PC-9 (cell line): ENCODE results near the gene CEP170B. TPM values are rescaled to one million over a fixed set of nuclear protein-coding genes. Genes with fewer than 3 reads are reported as not detected.

Source experiments
- BruUV-seq: library from RNA; stranded (reverse); fragments of 400-500 nt; replicated peaks from 2 replicates; lab custom pipeline; 2021; lab: Mats Ljungman, UMichigan
- CTCF ChIA-PET: fragments of 300-600 bp; sonication (Branson Sonifier 250); formaldehyde crosslinking; loops from one replicate; lab custom pipeline; 2022; ENCODE audit warnings: antibody characterized with exemption; lab: Charles Lee
- POLR2A ChIA-PET: fragments of 300-600 bp; sonication (Branson Sonifier 250); formaldehyde crosslinking; loops from one replicate; lab custom pipeline; 2022; ENCODE audit warnings: antibody characterized with exemption; ENCODE audit not compliant: unreplicated experiment; lab: Charles Lee
- DNase-seq, 2 experiments: peaks; one replicate each; pipeline versions ENCODE4 v3.0.0 to v3.0.0-alpha.2; 2015 to 2022; ENCODE audit warnings: mixed read lengths in 1 of 2
- H2AFZ ChIP-seq: fragments of 200-600 bp; sonication (generic); 2 replicates; pipeline ENCODE4 v1.8.1; 2017; ENCODE audit warnings: antibody characterized with exemption
- H3F3A ChIP-seq: fragments of 200-600 bp; sonication (generic); 2 replicates; pipeline ENCODE4 v1.8.1; 2017; ENCODE audit warnings: antibody characterized with exemption, mild to moderate bottlenecking, low read depth; ENCODE audit not compliant: insufficient read depth
- H3K27ac ChIP-seq: fragments of 200-600 bp; sonication (generic); 2 replicates; pipeline ENCODE4 v1.6.1; 2016; ENCODE audit warnings: mixed run types
- H3K27me3 ChIP-seq: fragments of 200-600 bp; sonication (generic); 2 replicates; pipeline ENCODE4 v1.6.1; 2016; ENCODE audit warnings: low read depth, mixed run types; ENCODE audit not compliant: insufficient read depth
- H3K36me3 ChIP-seq: fragments of 200-600 bp; sonication (generic); 2 replicates; pipeline ENCODE4 v1.6.1; 2016; ENCODE audit warnings: low read depth, mixed run types
- H3K4me1 ChIP-seq: fragments of 200-600 bp; sonication (generic); replicated peaks from 2 replicates; pipeline ENCODE4 v1.6.1; 2016; ENCODE audit warnings: mixed run types; ENCODE audit not compliant: insufficient read depth
- H3K4me2 ChIP-seq: fragments of 200-600 bp; sonication (generic); 2 replicates; pipeline ENCODE4 v1.6.1; 2017; ENCODE audit warnings: mixed run types
- H3K4me3 ChIP-seq: fragments of 200-600 bp; sonication (generic); 2 replicates; pipeline ENCODE4 v1.6.1; 2016; ENCODE audit warnings: mixed run types
- H3K79me2 ChIP-seq: fragments of 200-600 bp; sonication (generic); 2 replicates; pipeline ENCODE4 v1.6.1; 2017; ENCODE audit warnings: low read depth, mixed run types
- H3K9me2 ChIP-seq: fragments of 200-600 bp; sonication (generic); 2 replicates; pipeline ENCODE4 v1.8.1; 2017; ENCODE audit warnings: mild to moderate bottlenecking; ENCODE audit not compliant: insufficient read depth
- H3K9me3 ChIP-seq: fragments of 200-600 bp; sonication (generic); 2 replicates; pipeline ENCODE4 v1.8.1; 2016; ENCODE audit warnings: low read depth; ENCODE audit not compliant: insufficient read depth
- H4K20me1 ChIP-seq: fragments of 200-600 bp; sonication (generic); 2 replicates; pipeline ENCODE4 v1.8.1; 2017; ENCODE audit not compliant: insufficient read depth
- EZH2 ChIP-seq: fragments of 200-600 bp; sonication (generic); IDR thresholded peaks from 2 replicates; pipeline ENCODE4 v1.8.0; 2017; ENCODE audit warnings: antibody characterized with exemption, low read depth
- intact Hi-C: fragments of 100-400 bp; cut with micrococcal nuclease; formaldehyde crosslinking; loops from one replicate; pipeline ENCODE4 v1.10.0; 2022; ENCODE audit not compliant: unreplicated experiment
- total RNA-seq: library from RNA; stranded (reverse); gene quantifications from 2 replicates; pipeline ENCODE4 v1.2.3, GENCODE V29; 2021
- TF ChIP-seq, protein P1 (sequence below): fragments of 200-600 bp; sonication (generic); conservative IDR thresholded peaks from 2 replicates; pipeline ENCODE4 v1.6.1; 2017; ENCODE audit warnings: mixed run types, antibody characterized with exemption, mild to moderate bottlenecking, moderate library complexity

CEP170B gene
- total RNA-seq, 1 experiment from 2014 or later = 25.7 TPM

DNA sequence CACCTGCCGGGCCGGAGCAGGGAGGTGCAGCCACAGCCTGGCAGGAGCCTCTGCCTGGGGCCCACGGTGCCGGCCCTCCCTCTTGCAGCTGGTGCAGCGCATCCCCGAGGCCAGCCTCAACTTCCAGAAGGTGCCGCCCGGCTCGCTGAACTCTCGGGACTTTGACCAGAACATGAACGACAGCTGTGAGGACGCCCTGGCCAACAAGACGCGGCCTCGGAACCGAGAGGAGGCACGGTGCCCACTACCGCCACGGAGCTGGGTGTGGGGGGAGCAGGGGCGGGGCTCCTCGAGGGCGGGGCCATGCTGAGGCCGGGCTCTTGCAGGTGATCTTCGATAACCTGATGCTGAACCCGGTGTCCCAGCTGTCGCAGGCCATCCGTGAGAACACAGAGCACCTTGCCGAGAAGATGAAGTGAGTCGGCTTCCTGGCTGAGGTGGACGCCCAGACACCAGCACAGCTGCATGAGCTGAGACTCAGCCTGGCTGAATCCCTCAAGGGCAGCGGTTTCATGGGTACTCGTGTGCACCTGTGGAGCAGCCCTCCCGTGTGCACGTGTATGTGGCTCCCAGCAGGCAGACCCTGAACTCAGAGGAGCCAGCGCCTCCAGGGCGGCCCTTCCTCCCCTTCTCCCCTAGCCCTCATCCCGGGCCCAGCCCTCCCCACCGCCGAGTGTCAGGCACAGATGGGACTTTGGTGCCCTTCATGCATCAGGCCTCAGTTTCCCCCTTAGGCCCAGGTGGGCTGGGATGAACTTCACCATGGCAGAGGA lies 28.6 kb downstream of the CEP170B start:
- H2AFZ ChIP-seq = no peak overlapping the region
- no peaks in the 10 kb centered on the region for H3K36me3 ChIP-seq
- no peaks in the 10 kb centered on the region for H3K79me2 ChIP-seq
- H3K27me3 ChIP-seq = no peaks in the 10 kb centered on the region
- H3F3A ChIP-seq = 0 out of 2 replicates have a peak, but pooled peaks cover 3% of the 10 kb centered on the region
- H3K9me3 ChIP-seq = no peaks in the 10 kb centered on the region
- H3K4me1 ChIP-seq = no peaks in the 10 kb centered on the region
- DNase-seq = no peak
- peaks cover 2% of the 10 kb centered on the region; the same call in 1 of the 2 replicates for H4K20me1 ChIP-seq
- ChIA-PET POLR2A (no interaction called here), CTCF (no interaction called here)
- intact Hi-C loops = no loop called here
- no peak for TF ChIP-seq EZH2
- TF ChIP-seq, protein P1, sequence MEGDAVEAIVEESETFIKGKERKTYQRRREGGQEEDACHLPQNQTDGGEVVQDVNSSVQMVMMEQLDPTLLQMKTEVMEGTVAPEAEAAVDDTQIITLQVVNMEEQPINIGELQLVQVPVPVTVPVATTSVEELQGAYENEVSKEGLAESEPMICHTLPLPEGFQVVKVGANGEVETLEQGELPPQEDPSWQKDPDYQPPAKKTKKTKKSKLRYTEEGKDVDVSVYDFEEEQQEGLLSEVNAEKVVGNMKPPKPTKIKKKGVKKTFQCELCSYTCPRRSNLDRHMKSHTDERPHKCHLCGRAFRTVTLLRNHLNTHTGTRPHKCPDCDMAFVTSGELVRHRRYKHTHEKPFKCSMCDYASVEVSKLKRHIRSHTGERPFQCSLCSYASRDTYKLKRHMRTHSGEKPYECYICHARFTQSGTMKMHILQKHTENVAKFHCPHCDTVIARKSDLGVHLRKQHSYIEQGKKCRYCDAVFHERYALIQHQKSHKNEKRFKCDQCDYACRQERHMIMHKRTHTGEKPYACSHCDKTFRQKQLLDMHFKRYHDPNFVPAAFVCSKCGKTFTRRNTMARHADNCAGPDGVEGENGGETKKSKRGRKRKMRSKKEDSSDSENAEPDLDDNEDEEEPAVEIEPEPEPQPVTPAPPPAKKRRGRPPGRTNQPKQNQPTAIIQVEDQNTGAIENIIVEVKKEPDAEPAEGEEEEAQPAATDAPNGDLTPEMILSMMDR = no peak
- H3K27ac ChIP-seq = no peak overlapping the region
- no peaks in the 10 kb centered on the region for H3K9me2 ChIP-seq
- no peak overlapping the region for H3K4me3 ChIP-seq
- H3K4me2 ChIP-seq = no peak overlapping the region
- BruUV-seq = no TSS peak

DNA sequence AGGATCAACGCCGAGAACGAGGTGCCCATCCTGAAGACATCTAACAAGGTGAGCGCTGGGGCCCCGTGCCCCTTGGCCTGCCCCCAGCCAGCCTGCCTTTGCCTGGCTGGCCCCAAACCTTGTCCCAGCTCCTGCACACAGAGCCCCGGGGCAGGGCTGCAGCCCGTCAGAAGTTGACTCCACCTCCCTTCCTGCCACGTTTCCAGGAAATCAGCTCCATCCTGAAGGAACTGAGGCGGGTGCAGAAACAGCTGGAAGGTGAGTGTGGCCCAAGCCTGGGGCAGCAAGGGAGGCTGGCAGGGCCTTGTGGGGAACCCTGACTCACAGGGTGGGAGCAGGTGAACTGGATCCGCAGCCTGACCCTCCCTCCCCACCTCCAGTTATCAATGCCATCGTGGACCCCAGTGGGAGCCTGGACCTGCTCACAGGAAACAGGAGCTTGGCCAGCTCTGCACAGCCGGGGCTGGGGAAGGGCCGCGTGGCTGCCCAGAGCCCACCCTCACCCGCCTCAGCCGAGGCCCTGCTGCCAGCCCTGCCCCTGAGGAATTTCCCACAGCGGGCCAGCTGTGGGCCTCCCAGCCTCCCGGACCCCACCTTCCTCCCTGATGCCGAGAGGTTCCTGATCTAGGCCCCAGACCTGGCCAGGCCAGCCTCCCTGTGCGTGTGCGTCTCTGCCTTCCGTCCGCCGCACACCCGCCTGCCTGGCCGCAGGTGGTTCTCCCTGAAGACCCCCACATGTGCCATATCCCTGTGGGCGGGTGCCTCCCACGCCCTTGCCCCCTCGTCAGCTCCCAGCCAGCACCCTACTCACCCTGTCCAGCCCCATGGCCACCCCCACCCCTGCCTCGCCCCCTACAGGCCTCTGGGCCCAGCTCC lies 29.5 kb downstream of the CEP170B start:
- Histone ChIP-seq H3K4me3 (no peak overlapping the region), H3K36me3 (no peaks in the 10 kb centered on the region), H3K4me1 (no peaks in the 10 kb centered on the region), H2AFZ (no peak overlapping the region), H3K79me2 (no peaks in the 10 kb centered on the region), H3K27ac (no peak overlapping the region), H3F3A (0 out of 2 replicates have a peak, but pooled peaks cover 3% of the 10 kb centered on the region), H4K20me1 (peaks cover 2% of the 10 kb centered on the region; the same call in 1 of the 2 replicates), H3K9me2 (no peaks in the 10 kb centered on the region), H3K27me3 (no peaks in the 10 kb centered on the region), H3K9me3 (no peaks in the 10 kb centered on the region), H3K4me2 (no peak overlapping the region)
- TF ChIP-seq, protein P1 = no peak
- CTCF ChIA-PET = no interaction called here
- BruUV-seq = no TSS peak
- intact Hi-C loops = no loop called here
- DNase-seq = no peak
- POLR2A ChIA-PET = no interaction called here

DNA sequence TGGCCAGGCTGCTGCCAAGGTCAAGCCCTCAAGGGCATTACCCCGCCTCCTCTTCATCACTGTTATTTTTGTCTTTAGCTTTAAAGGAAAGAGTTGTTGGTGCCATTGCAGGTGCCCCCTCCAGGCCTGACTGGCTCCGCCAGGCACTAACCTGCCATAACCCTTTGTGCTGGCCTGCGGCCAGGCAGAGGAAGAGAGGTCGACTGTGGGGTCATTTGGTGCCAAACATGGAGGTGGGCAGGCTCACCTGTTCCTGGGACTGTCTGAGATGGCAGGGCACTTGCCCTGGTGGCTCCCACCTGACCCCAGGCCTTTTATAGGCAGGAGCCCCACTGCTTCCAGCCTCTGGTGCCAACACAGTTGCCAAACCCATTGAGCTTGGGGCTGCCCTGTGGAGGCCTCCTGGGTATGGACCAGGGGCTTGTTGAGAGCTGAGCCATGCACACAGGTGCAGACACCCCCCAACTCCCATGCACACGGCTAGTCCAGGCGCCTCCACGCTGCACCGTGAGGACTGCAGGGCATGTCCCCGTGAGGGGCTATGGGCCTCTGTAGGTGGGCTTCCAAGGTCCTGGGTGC lies 30.2 kb downstream of the CEP170B start:
- intact Hi-C loops = no loop called here
- ChIA-PET CTCF (interaction anchor here (0.7 kb wide), 1 partner anchor 13 kb away, joined by 4 read pairs; no protein-coding TSS in a partner anchor), POLR2A (no interaction called here)
- Histone ChIP-seq H3K9me2 (no peaks in the 10 kb centered on the region), H3K4me3 (no peak overlapping the region), H3K4me2 (no peak overlapping the region), H3K79me2 (no peaks in the 10 kb centered on the region), H3K4me1 (no peaks in the 10 kb centered on the region), H4K20me1 (peaks cover 2% of the 10 kb centered on the region; the same call in 1 of the 2 replicates), H3K36me3 (no peaks in the 10 kb centered on the region), H2AFZ (no peak overlapping the region), H3K27ac (no peak overlapping the region), H3K9me3 (no peaks in the 10 kb centered on the region), H3F3A (0 out of 2 replicates have a peak, but pooled peaks cover 3% of the 10 kb centered on the region), H3K27me3 (no peaks in the 10 kb centered on the region)
- no TSS peak for BruUV-seq
- DNase-seq = no peak
- TF ChIP-seq EZH2 = no peak
- TF ChIP-seq, protein P1 = no peak
